ENCODE data around the gene MYO1B. TPM values are rescaled to one million over a fixed set of nuclear protein-coding genes. Genes with fewer than 3 reads are reported as not detected.

The MYO1B gene
- polyA plus RNA-seq, 1 donor: 82.6 TPM

GRCh38 chr2:191299866-191300265 is 54.7 kb downstream of the MYO1B start:
- DNase-seq: no peak

GRCh38 chr2:191301971-191302370 is 56.8 kb downstream of the MYO1B start:
- DNase-seq: no peak

GRCh38 chr2:191302459-191303139 is 57.4 kb downstream of the MYO1B start:
- DNase-seq: no peak

GRCh38 chr2:191303140-191304005 is 58.2 kb downstream of the MYO1B start:
- no peak for DNase-seq

GRCh38 chr2:191304939-191305875 is 60.0 kb downstream of the MYO1B start:
- peak; percentile 82 for DNase-seq

- no peak for DNase-seq
Measured at GRCh38 chr2:191308026-191308425, 62.8 kb downstream of the MYO1B start.

- DNase-seq: no peak
Measured at GRCh38 chr2:191311156-191311555, 66.0 kb downstream of the MYO1B start.

GRCh38 chr2:191311627-191312026 is 66.4 kb downstream of the MYO1B start:
- no peak for DNase-seq

- no peak for DNase-seq
Measured at GRCh38 chr2:191312163-191312562, 67.0 kb downstream of the MYO1B start.

- DNase-seq: no peak
Measured at GRCh38 chr2:191312662-191313061, 67.5 kb downstream of the MYO1B start.

GRCh38 chr2:191314697-191315364 is 69.6 kb downstream of the MYO1B start:
- DNase-seq: no peak

GRCh38 chr2:191315365-191315752 is 70.2 kb downstream of the MYO1B start:
- DNase-seq: no peak

- no peak for DNase-seq
Measured at GRCh38 chr2:191316246-191316994, 71.2 kb downstream of the MYO1B start.

- peak; percentile 54 for DNase-seq
Measured at GRCh38 chr2:191318037-191318728, 73.0 kb downstream of the MYO1B start.

- DNase-seq: peak; percentile 48
Measured at GRCh38 chr2:191318729-191319078, 73.5 kb downstream of the MYO1B start.

- DNase-seq: no peak
Measured at GRCh38 chr2:191319186-191319585, 74.0 kb downstream of the MYO1B start.

GRCh38 chr2:191320881-191321280 is 75.7 kb downstream of the MYO1B start:
- no peak for DNase-seq

GRCh38 chr2:191321861-191322662 is 76.9 kb downstream of the MYO1B start:
- DNase-seq: no peak

- DNase-seq: no peak
Measured at GRCh38 chr2:191322828-191323506, 77.8 kb downstream of the MYO1B start.

All from hindlimb muscle (tissue), 1 donor.